MM.1S (cell line): ENCODE results near the gene GPR142.

Source experiments
- EZH2 ChIP-seq: fragments of 300-600 bp; sonication (generic); optimal IDR thresholded peaks from 2 replicates; pipeline ENCODE3; 2017; ENCODE audit warnings: low read depth, mild to moderate bottlenecking, antibody characterized with exemption, low read length, mixed read lengths
- TF ChIP-seq, protein P1 (sequence below): fragments of 300-600 bp; sonication (generic); IDR thresholded peaks from 2 replicates; pipeline ENCODE4 v1.5.1; 2016; ENCODE audit warnings: antibody characterized with exemption, low read length, mixed read lengths

DNA sequence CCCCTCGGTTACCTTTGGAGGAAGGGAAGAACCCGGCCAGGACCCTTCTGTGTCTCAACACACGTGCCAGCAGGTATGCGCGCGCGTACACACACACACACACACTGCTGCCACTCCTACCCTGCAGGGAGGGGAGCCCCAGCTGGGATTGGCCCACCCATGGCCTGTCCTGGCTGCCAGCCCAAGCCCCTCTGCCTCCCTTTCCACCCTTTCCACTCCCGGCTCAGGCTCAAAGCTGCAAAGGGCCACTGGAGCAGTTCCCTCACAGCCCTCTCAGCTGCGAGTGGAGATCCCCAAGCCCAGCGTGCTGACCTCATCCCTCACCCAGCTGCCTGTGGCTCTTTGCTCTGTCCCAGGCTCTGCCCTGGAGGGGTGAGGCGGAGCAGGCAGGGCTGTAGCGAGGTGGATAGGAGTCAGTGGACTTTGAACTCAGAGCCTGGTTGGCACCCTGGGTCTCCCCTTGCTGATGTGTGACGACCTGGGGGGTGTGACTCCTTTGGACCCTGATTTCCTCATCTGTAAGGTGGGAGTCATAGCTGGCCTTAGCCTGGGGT lies 26.8 kb upstream of the GPR142 start:
- TF ChIP-seq, protein P1, sequence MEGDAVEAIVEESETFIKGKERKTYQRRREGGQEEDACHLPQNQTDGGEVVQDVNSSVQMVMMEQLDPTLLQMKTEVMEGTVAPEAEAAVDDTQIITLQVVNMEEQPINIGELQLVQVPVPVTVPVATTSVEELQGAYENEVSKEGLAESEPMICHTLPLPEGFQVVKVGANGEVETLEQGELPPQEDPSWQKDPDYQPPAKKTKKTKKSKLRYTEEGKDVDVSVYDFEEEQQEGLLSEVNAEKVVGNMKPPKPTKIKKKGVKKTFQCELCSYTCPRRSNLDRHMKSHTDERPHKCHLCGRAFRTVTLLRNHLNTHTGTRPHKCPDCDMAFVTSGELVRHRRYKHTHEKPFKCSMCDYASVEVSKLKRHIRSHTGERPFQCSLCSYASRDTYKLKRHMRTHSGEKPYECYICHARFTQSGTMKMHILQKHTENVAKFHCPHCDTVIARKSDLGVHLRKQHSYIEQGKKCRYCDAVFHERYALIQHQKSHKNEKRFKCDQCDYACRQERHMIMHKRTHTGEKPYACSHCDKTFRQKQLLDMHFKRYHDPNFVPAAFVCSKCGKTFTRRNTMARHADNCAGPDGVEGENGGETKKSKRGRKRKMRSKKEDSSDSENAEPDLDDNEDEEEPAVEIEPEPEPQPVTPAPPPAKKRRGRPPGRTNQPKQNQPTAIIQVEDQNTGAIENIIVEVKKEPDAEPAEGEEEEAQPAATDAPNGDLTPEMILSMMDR = no peak
- no peak for TF ChIP-seq EZH2
